Measurements from ENCODE around the gene PLEKHM3. TPM values are rescaled to one million over a fixed set of nuclear protein-coding genes. Genes with fewer than 3 reads are reported as not detected.

PLEKHM3 gene
- total and polyA plus RNA-seq, 2 of the 4 experiments (the other 2 are of a cell fraction) = 2.4 to 11.3 TPM

DNA sequence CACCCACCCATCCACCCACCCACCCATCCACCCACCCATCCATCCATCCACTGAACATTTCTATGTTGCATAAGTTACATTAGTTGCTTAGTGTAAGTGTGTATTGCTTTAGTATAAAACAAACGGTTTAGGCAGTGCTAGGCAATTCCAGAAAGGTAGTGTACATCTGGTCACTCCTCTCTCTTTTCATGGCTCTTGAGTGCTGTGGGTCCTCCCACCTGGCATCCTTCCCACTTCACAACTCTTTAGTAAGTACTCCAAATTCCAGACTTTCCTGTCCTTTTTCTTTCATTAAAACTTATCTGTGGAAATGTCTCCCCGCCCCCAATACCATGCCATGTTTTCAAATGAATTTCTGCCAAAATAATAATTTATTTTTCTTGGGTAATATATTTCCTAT is 122.5 kb downstream of the PLEKHM3 start:
- Histone ChIP-seq H3K56ac (ENCODE audit: extremely low read depth, insufficient read depth, low read length) (no peak overlapping the region), H3K23ac (ENCODE audit: low read depth, low read length) (no peak overlapping the region), H3K18ac (ENCODE audit: low read depth, low read length) (no peak overlapping the region), H2BK15ac (ENCODE audit: low read depth, low read length) (no peak overlapping the region), H3K4me2 (ENCODE audit: low read depth, low read length) (no peak overlapping the region), H2AFZ (replicated peaks; ENCODE audit: low read length, poor library complexity) (no peak overlapping the region), H3K9me3 (ENCODE audit: control insufficient read depth, insufficient read depth, low read length) (no peaks in the 10 kb centered on the region), H4K8ac (ENCODE audit: low read depth in 2 of 2, low read length in 2 of 2) (no peak overlapping the region), H4K5ac (ENCODE audit: low read depth, low read length) (no peak overlapping the region), H2BK20ac (ENCODE audit: low read depth, low read length) (no peak overlapping the region), H4K91ac (ENCODE audit: insufficient read depth, low read depth, low read length) (no peak overlapping the region), H3K14ac (replicated peaks; ENCODE audit: low read depth, low read length) (no peak overlapping the region), H3K9ac (ENCODE audit: low read depth, low read length) (no peak overlapping the region), H2BK120ac (ENCODE audit: low read depth, low read length) (no peak overlapping the region), H4K20me1 (ENCODE audit: insufficient read depth, low read length) (no peaks in the 10 kb centered on the region), H3K9me1 (ENCODE audit: insufficient read depth, low read length) (no peaks in the 10 kb centered on the region; the same call in 1 of the 2 replicates), H3K79me1 (ENCODE audit: low read depth in 1 of 2, low read length in 2 of 2) (no peaks in the 10 kb centered on the region; a peak in 1 of 4 replicates), H2BK5ac (ENCODE audit: low read depth, low read length, poor library complexity, severe bottlenecking) (no peak overlapping the region), H3K4me1 (ENCODE audit: control insufficient read depth, insufficient read depth, low read length) (no peaks in the 10 kb centered on the region; the same call in 1 of the 2 replicates), H3K27ac (ENCODE audit: insufficient read depth, low read length) (no peak overlapping the region), H2AK5ac (ENCODE audit: low read depth, low read length) (no peak overlapping the region), H2AK9ac (replicated peaks; ENCODE audit: low read depth, low read length, poor library complexity) (no peak overlapping the region), H3K4me3 (ENCODE audit: insufficient read depth, low read depth, low read length) (no peak overlapping the region), H3K4ac (ENCODE audit: low read depth, low read length) (no peak overlapping the region), H3K36me3 (ENCODE audit: control insufficient read depth, insufficient read depth, low read length) (peaks cover 4% of the 10 kb centered on the region; the same call in 1 of the 2 replicates), H3K27me3 (ENCODE audit: control insufficient read depth, insufficient read depth, low read length) (no peaks in the 10 kb centered on the region)
- DNase-seq (no peak), ATAC-seq (ENCODE audit: low read depth) (no peak)
- in situ Hi-C loops (cut with MboI; ENCODE audit: low sequenced_read_pairs) (no loop called here), dilution Hi-C loops (cut with HindIII; ENCODE audit: low sequenced_read_pairs, unreplicated experiment) (no loop called here), intact Hi-C loops (cut with micrococcal nuclease) (no loop called here)
- ChIA-PET POLR2A (ENCODE audit: unreplicated experiment) (no interaction called here), CTCF (no interaction called here)
- no TSS peak for BruUV-seq (replicated peaks)
- TF ChIP-seq RFX5 (IDR thresholded peaks at IDR 0.05; ENCODE audit: low read depth, low read length) = no peak
- TF ChIP-seq CEBPB (IDR thresholded peaks at IDR 0.05; ENCODE audit: low read depth, low read length) = no peak
- no CpG with 5 or more reads among the region's 2 CpGs for WGBS, 2 experiments (ENCODE audit: extremely low coverage in 2 of 2, insufficient read length in 1 of 2)

Measured in IMR-90 (cell line).